MM.1S (cell line): ENCODE data around the gene APLP2.

Experiments used
- DNase-seq: peaks from one replicate; pipeline ENCODE4 v3.0.0-alpha.2; 2015
- H2AFZ ChIP-seq: fragments of 300-600 bp; sonication (generic); 2 replicates; pipeline ENCODE4 v1.6.0; 2016; ENCODE audit warnings: antibody characterized with exemption, low read length
- H3F3A ChIP-seq: fragments of 300-600 bp; sonication (generic); 2 replicates; pipeline ENCODE4 v1.6.1; 2016; ENCODE audit warnings: mild to moderate bottlenecking, antibody characterized with exemption, low read length, moderate library complexity, mixed read lengths; ENCODE audit not compliant: insufficient read depth
- H3K27ac ChIP-seq: fragments of 300-600 bp; sonication (generic); 2 replicates; pipeline ENCODE4 v1.5.1; 2016; ENCODE audit warnings: mild to moderate bottlenecking, low read length
- H3K27me3 ChIP-seq: fragments of 300-600 bp; sonication (generic); replicated peaks from 2 replicates; pipeline ENCODE4 v1.6.0; 2016; ENCODE audit warnings: low read length; ENCODE audit not compliant: insufficient read depth
- H3K36me3 ChIP-seq: fragments of 300-600 bp; sonication (generic); replicated peaks from 2 replicates; pipeline ENCODE4 v1.6.1; 2016; ENCODE audit warnings: mild to moderate bottlenecking, low read length, mixed read lengths; ENCODE audit not compliant: insufficient read depth
- H3K4me1 ChIP-seq: fragments of 300-600 bp; sonication (generic); 2 replicates; pipeline ENCODE4 v1.6.1; 2016; ENCODE audit warnings: low read length, mixed read lengths
- H3K4me2 ChIP-seq: fragments of 300-600 bp; sonication (generic); 2 replicates; pipeline ENCODE4 v1.6.0; 2016; ENCODE audit warnings: low read depth, low read length
- H3K4me3 ChIP-seq: fragments of 300-600 bp; sonication (generic); 2 replicates; pipeline ENCODE4 v1.5.1; 2016; ENCODE audit warnings: low read length, mixed read lengths
- H3K79me2 ChIP-seq: fragments of 300-600 bp; sonication (generic); 2 replicates; pipeline ENCODE4 v1.6.1; 2016; ENCODE audit warnings: mixed run types, low read length, mixed read lengths
- H3K9ac ChIP-seq: fragments of 300-600 bp; sonication (generic); 2 replicates; pipeline ENCODE4 v1.6.1; 2016; ENCODE audit warnings: low read length, mixed read lengths
- H3K9me2 ChIP-seq: fragments of 300-600 bp; sonication (generic); replicated peaks from 2 replicates; pipeline ENCODE4 v1.6.1; 2016; ENCODE audit warnings: mild to moderate bottlenecking, low read length, mixed read lengths; ENCODE audit not compliant: insufficient read depth
- H3K9me3 ChIP-seq: fragments of 300-600 bp; sonication (generic); replicated peaks from 2 replicates; pipeline ENCODE4 v1.6.1; 2016; ENCODE audit warnings: mild to moderate bottlenecking, low read length, mixed read lengths; ENCODE audit not compliant: insufficient read depth
- H4K20me1 ChIP-seq: fragments of 300-600 bp; sonication (generic); 2 replicates; pipeline ENCODE4 v1.6.1; 2016; ENCODE audit warnings: mild to moderate bottlenecking, low read length, moderate library complexity, mixed read lengths; ENCODE audit not compliant: insufficient read depth
- CTCF ChIP-seq: fragments of 300-600 bp; sonication (generic); IDR thresholded peaks from 2 replicates; pipeline ENCODE4 v1.5.1; 2016; ENCODE audit warnings: antibody characterized with exemption, low read length, mixed read lengths
- EZH2 ChIP-seq: fragments of 300-600 bp; sonication (generic); optimal IDR thresholded peaks from 2 replicates; pipeline ENCODE3; 2017; ENCODE audit warnings: low read depth, mild to moderate bottlenecking, antibody characterized with exemption, low read length, mixed read lengths
- EZH2phosphoT487 ChIP-seq: fragments of 300-600 bp; sonication (generic); IDR thresholded peaks from 2 replicates; pipeline ENCODE4 v1.6.1; 2018; ENCODE audit warnings: antibody characterized with exemption, low read length

The APLP2 gene

GRCh38 chr11:130118636-130119387, 49.1 kb downstream of the APLP2 start:
- Histone ChIP-seq H3K4me1 (peaks cover 20% of the 10 kb centered on the region), H3K9me3 (no peaks in the 10 kb centered on the region), H3K9ac (no peak overlapping the region), H2AFZ (no peak overlapping the region), H3F3A (peaks cover 13% of the 10 kb centered on the region), H3K79me2 (no peaks in the 10 kb centered on the region), H3K9me2 (no peaks in the 10 kb centered on the region), H3K4me3 (no peak overlapping the region), H3K27me3 (no peaks in the 10 kb centered on the region), H3K4me2 (peak overlapping the region; percentile 45), H3K36me3 (no peaks in the 10 kb centered on the region), H4K20me1 (peaks cover 6% of the 10 kb centered on the region; the same call in 1 of the 2 replicates), H3K27ac (no peak overlapping the region)
- TF ChIP-seq EZH2 (no peak), CTCF (no peak), EZH2phosphoT487 (no peak)
- DNase-seq = peak; percentile 52

GRCh38 chr11:130120045-130120444, 50.4 kb downstream of the APLP2 start:
- Histone ChIP-seq H3K9me3 (no peaks in the 10 kb centered on the region), H3K27ac (no peak overlapping the region), H3K4me1 (peaks cover 20% of the 10 kb centered on the region), H3K79me2 (no peaks in the 10 kb centered on the region), H2AFZ (no peak overlapping the region), H3K36me3 (no peaks in the 10 kb centered on the region), H4K20me1 (peaks cover 6% of the 10 kb centered on the region; the same call in 1 of the 2 replicates), H3K4me2 (no peak overlapping the region), H3F3A (peaks cover 13% of the 10 kb centered on the region), H3K9ac (no peak overlapping the region), H3K4me3 (no peak overlapping the region), H3K9me2 (no peaks in the 10 kb centered on the region), H3K27me3 (no peaks in the 10 kb centered on the region)
- TF ChIP-seq EZH2 (no peak), CTCF (no peak), EZH2phosphoT487 (no peak)
- no peak for DNase-seq

GRCh38 chr11:130121445-130121978, 51.8 kb downstream of the APLP2 start:
- Histone ChIP-seq H4K20me1 (peaks cover 6% of the 10 kb centered on the region; the same call in 1 of the 2 replicates), H3F3A (peaks cover 13% of the 10 kb centered on the region), H3K27me3 (no peaks in the 10 kb centered on the region), H3K9me3 (no peaks in the 10 kb centered on the region), H3K9me2 (no peaks in the 10 kb centered on the region), H3K79me2 (no peaks in the 10 kb centered on the region), H2AFZ (no peak overlapping the region), H3K27ac (no peak overlapping the region), H3K4me2 (no peak overlapping the region), H3K36me3 (no peaks in the 10 kb centered on the region), H3K4me3 (no peak overlapping the region), H3K9ac (no peak overlapping the region), H3K4me1 (peaks cover 20% of the 10 kb centered on the region)
- no peak for TF ChIP-seq CTCF
- TF ChIP-seq EZH2phosphoT487 = no peak
- TF ChIP-seq EZH2 = no peak
- DNase-seq = no peak
